Measurements from ENCODE around the gene PLXNB3. TPM values are rescaled to one million over a fixed set of nuclear protein-coding genes. Genes with fewer than 3 reads are reported as not detected.

The PLXNB3 gene
- total RNA-seq, 1 donor = 4.3 TPM

DNA sequence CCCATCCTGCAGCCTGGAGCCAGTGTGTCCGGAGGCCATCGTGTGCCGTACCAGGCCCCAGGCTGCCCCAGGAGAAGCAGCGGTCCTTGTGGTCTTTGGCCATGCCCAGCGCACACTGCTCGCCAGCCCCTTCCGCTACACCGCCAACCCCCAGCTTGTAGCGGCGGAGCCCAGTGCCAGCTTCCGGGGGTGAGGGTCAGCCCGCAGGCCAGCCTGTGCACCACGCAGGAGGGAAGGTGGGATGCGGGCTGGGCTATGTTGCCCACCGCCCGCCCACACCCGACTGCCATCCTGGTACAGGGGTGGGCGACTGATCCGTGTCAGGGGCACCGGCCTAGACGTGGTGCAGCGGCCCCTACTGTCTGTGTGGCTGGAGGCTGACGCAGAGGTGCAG is 9.2 kb downstream of the PLXNB3 start:
- TF ChIP-seq, protein P1, sequence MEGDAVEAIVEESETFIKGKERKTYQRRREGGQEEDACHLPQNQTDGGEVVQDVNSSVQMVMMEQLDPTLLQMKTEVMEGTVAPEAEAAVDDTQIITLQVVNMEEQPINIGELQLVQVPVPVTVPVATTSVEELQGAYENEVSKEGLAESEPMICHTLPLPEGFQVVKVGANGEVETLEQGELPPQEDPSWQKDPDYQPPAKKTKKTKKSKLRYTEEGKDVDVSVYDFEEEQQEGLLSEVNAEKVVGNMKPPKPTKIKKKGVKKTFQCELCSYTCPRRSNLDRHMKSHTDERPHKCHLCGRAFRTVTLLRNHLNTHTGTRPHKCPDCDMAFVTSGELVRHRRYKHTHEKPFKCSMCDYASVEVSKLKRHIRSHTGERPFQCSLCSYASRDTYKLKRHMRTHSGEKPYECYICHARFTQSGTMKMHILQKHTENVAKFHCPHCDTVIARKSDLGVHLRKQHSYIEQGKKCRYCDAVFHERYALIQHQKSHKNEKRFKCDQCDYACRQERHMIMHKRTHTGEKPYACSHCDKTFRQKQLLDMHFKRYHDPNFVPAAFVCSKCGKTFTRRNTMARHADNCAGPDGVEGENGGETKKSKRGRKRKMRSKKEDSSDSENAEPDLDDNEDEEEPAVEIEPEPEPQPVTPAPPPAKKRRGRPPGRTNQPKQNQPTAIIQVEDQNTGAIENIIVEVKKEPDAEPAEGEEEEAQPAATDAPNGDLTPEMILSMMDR (IDR thresholded peaks at IDR 0.05; ENCODE audit: extremely low read depth, low read depth, low read length) = no peak
- Histone ChIP-seq H3K9me3 (ENCODE audit: low read depth, low read length) (no peaks in the 10 kb centered on the region), H4K20me1 (ENCODE audit: insufficient read depth, low read length) (no peaks in the 10 kb centered on the region), H3K4me3 (ENCODE audit: insufficient read depth, low read length) (no peak overlapping the region), H3K36me3 (ENCODE audit: insufficient read depth, low read length) (no peaks in the 10 kb centered on the region), H3K27me3 (ENCODE audit: insufficient read depth, low read length) (no peaks in the 10 kb centered on the region), H3K4me2 (ENCODE audit: insufficient read depth, low read length) (no peak overlapping the region), H2AFZ (ENCODE audit: low read length) (no peak overlapping the region), H3K79me2 (ENCODE audit: insufficient read depth, low read length) (no peaks in the 10 kb centered on the region), H3K27ac (ENCODE audit: low read depth, low read length) (no peak overlapping the region), H3K4me1 (ENCODE audit: insufficient read depth, low read length) (no peaks in the 10 kb centered on the region)
- peak; percentile 78 for DNase-seq (ENCODE audit: insufficient read length, low spot score, missing footprints)

DNA sequence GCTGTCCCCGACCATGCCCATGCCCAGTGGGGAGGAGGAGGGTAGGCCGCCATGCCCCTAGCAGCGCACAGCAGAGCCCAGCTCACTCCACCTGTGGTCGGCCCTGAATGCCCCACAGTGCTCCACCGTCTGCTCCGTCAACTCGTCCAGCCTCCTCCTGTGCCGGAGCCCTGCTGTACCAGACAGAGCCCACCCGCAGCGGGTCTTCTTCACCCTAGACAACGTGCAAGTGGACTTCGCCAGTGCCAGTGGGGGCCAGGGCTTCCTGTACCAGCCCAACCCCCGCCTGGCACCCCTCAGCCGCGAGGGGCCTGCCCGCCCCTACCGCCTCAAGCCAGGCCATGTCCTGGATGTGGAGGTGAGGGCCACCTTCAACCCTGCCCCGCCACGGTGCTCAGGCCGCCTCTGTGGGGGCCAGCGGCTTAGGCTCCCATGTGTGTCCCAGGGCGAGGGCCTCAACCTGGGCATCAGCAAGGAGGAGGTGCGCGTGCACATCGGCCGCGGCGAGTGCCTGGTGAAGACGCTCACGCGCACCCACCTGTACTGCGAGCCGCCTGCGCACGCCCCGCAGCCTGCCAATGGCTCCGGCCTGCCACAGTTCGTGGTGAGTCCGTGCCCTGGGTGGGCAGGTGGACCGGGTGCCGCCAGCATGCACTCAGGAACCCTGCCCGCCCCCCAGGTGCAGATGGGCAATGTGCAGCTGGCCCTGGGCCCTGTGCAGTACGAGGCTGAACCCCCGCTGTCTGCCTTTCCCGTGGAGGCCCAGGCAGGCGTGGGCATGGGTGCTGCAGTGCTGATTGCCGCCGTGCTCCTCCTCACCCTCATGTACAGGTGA is 9.9 kb downstream of the PLXNB3 start:
- peak; percentile 89 for DNase-seq (ENCODE audit: insufficient read length, low spot score, missing footprints)
- no peaks in the 10 kb centered on the region for H4K20me1 ChIP-seq (ENCODE audit: insufficient read depth, low read length)
- no peak overlapping the region for H3K27ac ChIP-seq (ENCODE audit: low read depth, low read length)
- H3K9me3 ChIP-seq (ENCODE audit: low read depth, low read length) = no peaks in the 10 kb centered on the region
- H3K4me1 ChIP-seq (ENCODE audit: insufficient read depth, low read length) = no peaks in the 10 kb centered on the region
- H3K27me3 ChIP-seq (ENCODE audit: insufficient read depth, low read length) = no peaks in the 10 kb centered on the region
- no peaks in the 10 kb centered on the region for H3K36me3 ChIP-seq (ENCODE audit: insufficient read depth, low read length)
- TF ChIP-seq, protein P1 (IDR thresholded peaks at IDR 0.05; ENCODE audit: extremely low read depth, low read depth, low read length) = no peak
- no peak overlapping the region for H3K4me2 ChIP-seq (ENCODE audit: insufficient read depth, low read length)
- H2AFZ ChIP-seq (ENCODE audit: low read length) = no peak overlapping the region
- H3K79me2 ChIP-seq (ENCODE audit: insufficient read depth, low read length) = no peaks in the 10 kb centered on the region
- no peak overlapping the region for H3K4me3 ChIP-seq (ENCODE audit: insufficient read depth, low read length)

DNA sequence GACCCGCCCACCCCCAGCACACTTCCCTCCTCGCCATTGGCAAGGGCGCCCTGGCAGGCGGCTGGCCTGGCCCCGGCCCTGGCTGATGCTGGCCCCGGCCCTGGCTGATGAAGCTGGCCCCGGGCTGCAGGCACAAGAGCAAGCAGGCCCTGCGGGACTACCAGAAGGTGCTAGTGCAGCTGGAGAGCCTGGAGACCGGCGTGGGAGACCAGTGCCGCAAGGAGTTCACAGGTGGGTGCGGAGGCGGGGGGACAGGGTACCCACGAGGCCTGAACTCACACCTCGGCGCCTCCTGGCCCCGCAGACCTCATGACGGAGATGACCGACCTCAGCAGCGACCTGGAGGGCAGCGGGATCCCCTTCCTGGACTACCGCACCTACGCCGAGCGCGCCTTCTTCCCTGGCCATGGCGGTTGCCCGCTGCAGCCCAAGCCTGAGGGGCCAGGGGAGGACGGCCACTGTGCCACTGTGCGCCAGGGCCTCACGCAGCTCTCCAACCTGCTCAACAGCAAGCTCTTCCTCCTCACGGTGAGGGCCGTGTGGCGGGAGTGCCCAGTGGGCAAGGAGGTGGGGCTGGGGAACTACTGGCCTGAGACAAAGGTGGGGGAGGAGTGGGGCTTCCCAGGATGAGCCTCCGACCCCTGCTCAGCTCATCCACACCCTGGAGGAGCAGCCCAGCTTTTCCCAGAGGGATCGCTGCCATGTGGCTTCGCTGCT is 10.7 kb downstream of the PLXNB3 start:
- Histone ChIP-seq H3K36me3 (ENCODE audit: insufficient read depth, low read length) (no peaks in the 10 kb centered on the region), H4K20me1 (ENCODE audit: insufficient read depth, low read length) (no peaks in the 10 kb centered on the region), H3K79me2 (ENCODE audit: insufficient read depth, low read length) (no peaks in the 10 kb centered on the region), H2AFZ (ENCODE audit: low read length) (no peak overlapping the region), H3K4me3 (ENCODE audit: insufficient read depth, low read length) (no peak overlapping the region), H3K27me3 (ENCODE audit: insufficient read depth, low read length) (no peaks in the 10 kb centered on the region), H3K27ac (ENCODE audit: low read depth, low read length) (no peak overlapping the region), H3K9me3 (ENCODE audit: low read depth, low read length) (no peaks in the 10 kb centered on the region), H3K4me1 (ENCODE audit: insufficient read depth, low read length) (no peaks in the 10 kb centered on the region), H3K4me2 (ENCODE audit: insufficient read depth, low read length) (no peak overlapping the region)
- TF ChIP-seq, protein P1 (IDR thresholded peaks at IDR 0.05; ENCODE audit: extremely low read depth, low read depth, low read length) = no peak
- DNase-seq (ENCODE audit: insufficient read length, low spot score, missing footprints) = peak; percentile 85
